Measurements from ENCODE around the gene ZNF668.

GRCh38 chr16:31093132-31093703 lies 19.2 kb upstream of the ZNF668 start:
- TF ChIP-seq CTCF (conservative IDR thresholded peaks at IDR 0.05 in 1 of 2, IDR thresholded peaks at IDR 0.05 in 1 of 2; ENCODE audit: extremely low read depth in 1 of 2, insufficient read depth in 1 of 2, low read depth in 1 of 2, low read length in 2 of 2) (no peak), EZH2 (IDR thresholded peaks at IDR 0.05; ENCODE audit: borderline replicate concordance, low read length) (no peak)
